BLaER1 (cell line): Measurements from ENCODE around the gene H1-8.

Experiments used
- H3K27ac ChIP-seq: shearing (Covaris generic); formaldehyde crosslinking; 2 replicates; pipeline ENCODE4 v1.8.1; 2022
- H3K27me3 ChIP-seq: shearing (Covaris generic); formaldehyde crosslinking; 2 replicates; pipeline ENCODE4 v1.8.1; 2022
- H3K36me3 ChIP-seq: shearing (Covaris generic); formaldehyde crosslinking; 2 replicates; pipeline ENCODE4 v1.8.1; 2022
- H3K4me1 ChIP-seq: shearing (Covaris generic); formaldehyde crosslinking; 2 replicates; pipeline ENCODE4 v1.8.1; 2022
- H3K4me2 ChIP-seq: shearing (Covaris generic); formaldehyde crosslinking; 2 replicates; pipeline ENCODE4 v1.8.1; 2022
- H3K4me3 ChIP-seq: shearing (Covaris generic); formaldehyde crosslinking; 2 replicates; pipeline ENCODE4 v1.8.1; 2022
- H3K9ac ChIP-seq: shearing (Covaris generic); formaldehyde crosslinking; 2 replicates; pipeline ENCODE4 v1.8.1; 2022
- H3K9me3 ChIP-seq: shearing (Covaris generic); formaldehyde crosslinking; 2 replicates; pipeline ENCODE4 v1.8.1; 2022
- H4K20me1 ChIP-seq: shearing (Covaris generic); formaldehyde crosslinking; 2 replicates; pipeline ENCODE4 v1.8.1; 2022
- Cebpa-rat ChIP-seq: shearing (Covaris generic); IDR thresholded peaks from 2 replicates; pipeline ENCODE4 v1.8.1; 2022

Gene H1-8

DNA sequence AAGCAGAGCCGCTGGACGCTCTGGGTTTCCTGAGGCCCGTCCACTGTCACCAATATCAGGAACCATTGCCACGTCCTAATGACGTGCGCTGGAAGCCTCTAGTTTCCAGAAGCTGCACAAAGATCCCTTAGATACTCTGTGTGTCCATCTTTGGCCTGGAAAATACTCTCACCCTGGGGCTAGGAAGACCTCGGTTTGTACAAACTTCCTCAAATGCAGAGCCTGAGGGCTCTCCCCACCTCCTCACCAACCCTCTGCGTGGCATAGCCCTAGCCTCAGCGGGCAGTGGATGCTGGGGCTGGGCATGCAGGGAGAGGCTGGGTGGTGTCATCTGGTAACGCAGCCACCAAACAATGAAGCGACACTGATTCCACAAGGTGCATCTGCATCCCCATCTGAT, 11.3 kb upstream of the H1-8 start:
- TF ChIP-seq Cebpa-rat: no peak
- no peaks in the 10 kb centered on the region for H3K36me3 ChIP-seq
- no peak overlapping the region for H3K4me2 ChIP-seq
- 0 out of 2 replicates have a peak, but pooled peaks cover 5% of the 10 kb centered on the region for H3K4me1 ChIP-seq
- H3K9ac ChIP-seq: no peak overlapping the region
- H3K27me3 ChIP-seq: no peaks in the 10 kb centered on the region
- H3K4me3 ChIP-seq: no peak overlapping the region
- no peaks in the 10 kb centered on the region for H4K20me1 ChIP-seq
- no peaks in the 10 kb centered on the region for H3K9me3 ChIP-seq
- H3K27ac ChIP-seq: no peak overlapping the region

DNA sequence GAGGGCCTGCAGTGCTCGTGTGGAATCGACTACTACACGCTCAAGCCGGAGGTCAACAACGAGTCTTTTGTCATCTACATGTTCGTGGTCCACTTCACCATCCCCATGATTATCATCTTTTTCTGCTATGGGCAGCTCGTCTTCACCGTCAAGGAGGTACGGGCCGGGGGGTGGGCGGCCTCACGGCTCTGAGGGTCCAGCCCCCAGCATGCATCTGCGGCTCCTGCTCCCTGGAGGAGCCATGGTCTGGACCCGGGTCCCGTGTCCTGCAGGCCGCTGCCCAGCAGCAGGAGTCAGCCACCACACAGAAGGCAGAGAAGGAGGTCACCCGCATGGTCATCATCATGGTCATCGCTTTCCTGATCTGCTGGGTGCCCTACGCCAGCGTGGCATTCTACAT, 10.7 kb upstream of the H1-8 start:
- Histone ChIP-seq H3K4me3 (no peak overlapping the region), H3K9ac (no peak overlapping the region), H3K27me3 (no peaks in the 10 kb centered on the region), H3K27ac (no peak overlapping the region), H4K20me1 (no peaks in the 10 kb centered on the region), H3K36me3 (no peaks in the 10 kb centered on the region), H3K4me2 (no peak overlapping the region), H3K4me1 (0 out of 2 replicates have a peak, but pooled peaks cover 5% of the 10 kb centered on the region), H3K9me3 (no peaks in the 10 kb centered on the region)
- TF ChIP-seq Cebpa-rat: no peak

DNA sequence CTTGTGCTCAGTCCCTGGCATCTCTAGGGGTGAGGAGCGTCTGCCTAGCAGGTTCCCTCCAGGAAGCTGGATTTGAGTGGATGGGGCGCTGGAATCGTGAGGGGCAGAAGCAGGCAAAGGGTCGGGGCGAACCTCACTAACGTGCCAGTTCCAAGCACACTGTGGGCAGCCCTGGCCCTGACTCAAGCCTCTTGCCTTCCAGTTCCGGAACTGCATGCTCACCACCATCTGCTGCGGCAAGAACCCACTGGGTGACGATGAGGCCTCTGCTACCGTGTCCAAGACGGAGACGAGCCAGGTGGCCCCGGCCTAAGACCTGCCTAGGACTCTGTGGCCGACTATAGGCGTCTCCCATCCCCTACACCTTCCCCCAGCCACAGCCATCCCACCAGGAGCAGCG, 9.6 kb upstream of the H1-8 start:
- no peak for TF ChIP-seq Cebpa-rat
- no peaks in the 10 kb centered on the region for H3K27me3 ChIP-seq
- H3K36me3 ChIP-seq: no peaks in the 10 kb centered on the region
- no peak overlapping the region for H3K4me3 ChIP-seq
- H3K27ac ChIP-seq: no peak overlapping the region
- H3K9me3 ChIP-seq: no peaks in the 10 kb centered on the region
- no peak overlapping the region for H3K9ac ChIP-seq
- H3K4me1 ChIP-seq: peaks cover 9% of the 10 kb centered on the region; the same call in 1 of the 2 replicates
- H4K20me1 ChIP-seq: no peaks in the 10 kb centered on the region
- H3K4me2 ChIP-seq: no peak overlapping the region

DNA sequence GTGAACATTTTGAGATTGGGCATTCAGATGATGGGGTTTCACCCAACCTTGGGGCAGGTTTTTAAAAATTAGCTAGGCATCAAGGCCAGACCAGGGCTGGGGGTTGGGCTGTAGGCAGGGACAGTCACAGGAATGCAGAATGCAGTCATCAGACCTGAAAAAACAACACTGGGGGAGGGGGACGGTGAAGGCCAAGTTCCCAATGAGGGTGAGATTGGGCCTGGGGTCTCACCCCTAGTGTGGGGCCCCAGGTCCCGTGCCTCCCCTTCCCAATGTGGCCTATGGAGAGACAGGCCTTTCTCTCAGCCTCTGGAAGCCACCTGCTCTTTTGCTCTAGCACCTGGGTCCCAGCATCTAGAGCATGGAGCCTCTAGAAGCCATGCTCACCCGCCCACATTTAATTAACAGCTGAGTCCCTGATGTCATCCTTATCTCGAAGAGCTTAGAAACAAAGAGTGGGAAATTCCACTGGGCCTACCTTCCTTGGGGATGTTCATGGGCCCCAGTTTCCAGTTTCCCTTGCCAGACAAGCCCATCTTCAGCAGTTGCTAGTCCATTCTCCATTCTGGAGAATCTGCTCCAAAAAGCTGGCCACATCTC, 8.4 kb upstream of the H1-8 start:
- Histone ChIP-seq H3K36me3 (no peaks in the 10 kb centered on the region), H3K4me1 (peaks cover 13% of the 10 kb centered on the region; the same call in 1 of the 2 replicates), H4K20me1 (no peaks in the 10 kb centered on the region), H3K9ac (no peak overlapping the region), H3K27me3 (no peaks in the 10 kb centered on the region), H3K9me3 (no peaks in the 10 kb centered on the region), H3K27ac (no peak overlapping the region), H3K4me3 (no peak overlapping the region), H3K4me2 (no peak overlapping the region)
- no peak for TF ChIP-seq Cebpa-rat

DNA sequence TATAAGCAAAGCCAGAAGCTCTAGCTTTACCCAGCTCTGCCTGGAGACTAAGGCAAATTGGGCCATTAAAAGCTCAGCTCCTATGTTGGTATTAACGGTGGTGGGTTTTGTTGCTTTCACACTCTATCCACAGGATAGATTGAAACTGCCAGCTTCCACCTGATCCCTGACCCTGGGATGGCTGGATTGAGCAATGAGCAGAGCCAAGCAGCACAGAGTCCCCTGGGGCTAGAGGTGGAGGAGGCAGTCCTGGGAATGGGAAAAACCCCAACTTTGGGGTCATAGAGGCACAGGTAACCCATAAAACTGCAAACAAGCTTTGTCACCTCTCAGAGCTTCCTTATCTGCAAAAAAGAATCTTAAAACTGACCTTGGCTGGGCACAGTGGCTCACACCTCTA, 7.9 kb upstream of the H1-8 start:
- no peaks in the 10 kb centered on the region for H3K27me3 ChIP-seq
- no peaks in the 10 kb centered on the region for H3K9me3 ChIP-seq
- no peaks in the 10 kb centered on the region for H4K20me1 ChIP-seq
- peaks cover 13% of the 10 kb centered on the region; the same call in 1 of the 2 replicates for H3K4me1 ChIP-seq
- no peak overlapping the region for H3K4me3 ChIP-seq
- no peak overlapping the region for H3K27ac ChIP-seq
- no peak overlapping the region for H3K9ac ChIP-seq
- no peak for TF ChIP-seq Cebpa-rat
- H3K36me3 ChIP-seq: no peaks in the 10 kb centered on the region
- H3K4me2 ChIP-seq: no peak overlapping the region

DNA sequence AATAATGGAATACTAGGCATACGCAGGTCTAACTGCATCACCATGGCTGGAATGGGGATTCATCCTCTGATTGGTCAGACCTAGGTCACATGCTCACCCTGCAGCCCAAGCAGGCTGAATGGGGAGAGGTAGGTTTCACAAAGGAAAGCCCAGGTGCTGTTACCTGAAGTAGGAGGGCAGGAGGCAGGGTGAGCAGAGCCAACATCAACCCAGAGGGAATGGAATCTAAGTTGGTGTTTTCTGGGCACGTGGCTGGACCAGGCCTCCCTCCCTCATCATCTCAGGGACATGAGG, 6.7 kb upstream of the H1-8 start:
- H3K4me2 ChIP-seq: no peak overlapping the region
- TF ChIP-seq Cebpa-rat: no peak
- no peaks in the 10 kb centered on the region for H4K20me1 ChIP-seq
- no peak overlapping the region for H3K27ac ChIP-seq
- H3K4me3 ChIP-seq: no peak overlapping the region
- H3K9me3 ChIP-seq: no peaks in the 10 kb centered on the region
- H3K36me3 ChIP-seq: no peaks in the 10 kb centered on the region
- no peak overlapping the region for H3K9ac ChIP-seq
- peaks cover 13% of the 10 kb centered on the region; the same call in 1 of the 2 replicates for H3K4me1 ChIP-seq
- no peaks in the 10 kb centered on the region for H3K27me3 ChIP-seq

DNA sequence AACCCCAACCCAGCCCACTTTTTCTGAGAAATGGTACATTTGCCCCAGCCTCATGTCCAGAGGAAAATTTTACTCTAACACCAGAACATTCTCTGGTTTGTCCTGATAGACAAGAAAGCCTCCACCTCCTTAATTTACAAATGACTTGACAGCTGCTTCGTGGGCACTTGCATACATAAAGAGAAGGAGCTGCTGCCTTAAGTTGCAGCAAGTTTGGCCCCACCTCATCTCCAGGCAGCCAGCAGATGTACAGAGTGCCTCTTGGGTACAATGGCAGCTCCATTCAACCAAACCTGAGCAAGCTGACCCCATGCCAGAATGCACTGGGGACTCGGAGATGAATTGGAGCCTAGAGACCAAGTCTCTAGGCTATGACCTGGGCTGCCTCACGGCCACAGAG, 6.2 kb upstream of the H1-8 start:
- H3K36me3 ChIP-seq: no peaks in the 10 kb centered on the region
- no peak overlapping the region for H3K9ac ChIP-seq
- H3K4me1 ChIP-seq: peaks cover 13% of the 10 kb centered on the region; the same call in 1 of the 2 replicates
- H4K20me1 ChIP-seq: no peaks in the 10 kb centered on the region
- H3K27me3 ChIP-seq: no peaks in the 10 kb centered on the region
- TF ChIP-seq Cebpa-rat: no peak
- no peak overlapping the region for H3K27ac ChIP-seq
- no peak overlapping the region for H3K4me3 ChIP-seq
- no peaks in the 10 kb centered on the region for H3K9me3 ChIP-seq
- H3K4me2 ChIP-seq: no peak overlapping the region

DNA sequence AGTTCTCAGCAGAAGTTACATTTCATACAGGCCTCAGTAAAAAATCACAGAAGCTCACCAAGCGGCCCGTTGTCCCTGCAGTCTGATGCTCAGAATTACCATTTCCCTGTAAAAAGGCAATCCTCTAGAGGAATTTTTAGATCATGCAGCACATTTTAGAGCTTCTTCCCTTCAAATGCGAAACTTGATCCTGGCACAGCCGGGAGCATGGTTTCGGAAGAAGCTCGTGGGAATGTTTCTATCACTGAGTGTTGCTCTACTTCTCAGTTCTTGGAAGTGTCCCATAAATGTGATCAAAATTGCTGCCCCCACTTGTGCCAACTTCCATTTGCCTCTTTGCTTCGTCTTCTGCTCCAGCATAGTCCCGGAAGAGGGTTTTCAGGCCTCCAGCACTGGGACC, 3.8 kb upstream of the H1-8 start:
- H3K9ac ChIP-seq: no peak overlapping the region
- H3K4me2 ChIP-seq: no peak overlapping the region
- H3K27ac ChIP-seq: no peak overlapping the region

DNA sequence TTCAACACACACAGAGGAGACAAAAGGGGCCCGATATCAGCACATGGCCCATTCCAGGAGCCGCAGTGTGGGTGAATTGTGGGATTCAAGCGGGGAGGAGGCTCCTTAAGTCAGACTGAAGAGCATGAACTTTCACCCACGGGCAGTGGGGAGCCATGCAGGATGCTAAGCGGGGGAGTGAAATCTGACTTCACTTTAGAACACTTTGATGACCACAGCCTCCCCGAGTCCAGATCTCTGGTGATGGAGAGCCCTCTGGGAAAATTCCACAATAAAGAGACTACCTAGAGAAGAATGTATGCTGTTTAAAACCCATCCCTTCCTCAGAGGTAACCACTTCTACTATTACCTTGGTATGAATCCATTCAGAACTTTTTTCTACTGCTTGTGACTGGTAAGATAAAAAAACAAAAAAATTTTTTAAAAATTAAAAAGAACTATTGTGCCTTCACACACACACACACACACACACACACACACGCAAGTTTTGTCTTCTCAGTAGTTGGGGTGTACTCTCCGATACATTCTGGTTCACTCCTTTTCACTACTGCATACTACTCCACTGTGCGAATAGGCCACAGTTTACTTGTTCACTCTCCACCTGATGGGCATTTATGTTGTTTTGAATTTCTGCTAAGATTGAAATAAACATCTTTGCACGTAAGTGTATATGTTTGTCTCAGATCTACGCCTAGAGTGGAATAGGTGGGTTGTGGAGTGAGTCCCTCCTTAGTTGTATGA, 2.0 kb upstream of the H1-8 start:
- H3K27me3 ChIP-seq: no peaks in the 10 kb centered on the region

More for the DNA sequence above, 3.8 kb upstream of the H1-8 start:
- Histone ChIP-seq H3K9me3 (no peaks in the 10 kb centered on the region), H3K27me3 (no peaks in the 10 kb centered on the region), H3K4me1 (peaks cover 13% of the 10 kb centered on the region; the same call in 1 of the 2 replicates), H3K36me3 (no peaks in the 10 kb centered on the region), H4K20me1 (no peaks in the 10 kb centered on the region), H3K4me3 (no peak overlapping the region)
- TF ChIP-seq Cebpa-rat: no peak

DNA sequence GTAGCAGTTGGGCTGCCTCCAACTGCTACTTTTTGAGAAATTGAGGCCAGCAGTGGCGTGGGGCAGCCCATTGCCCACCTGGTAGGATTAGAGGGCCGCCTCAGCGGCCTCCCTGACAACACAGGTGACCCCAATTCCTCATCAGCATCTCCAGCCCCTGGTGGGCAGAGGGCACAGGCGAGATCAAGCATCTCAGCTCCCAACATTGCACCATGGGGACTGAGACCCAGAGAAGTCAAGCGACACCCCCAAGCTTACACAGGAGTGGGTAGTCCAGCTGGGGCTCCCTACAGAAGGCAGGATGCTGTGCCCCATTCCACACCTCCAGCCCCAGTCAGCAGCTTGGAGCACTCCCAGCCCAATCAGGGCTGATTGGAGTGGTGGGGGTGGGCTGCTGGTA, 228 bp upstream of the H1-8 start:
- no peaks in the 10 kb centered on the region for H4K20me1 ChIP-seq

More for the DNA sequence above, 2.0 kb upstream of the H1-8 start:
- Histone ChIP-seq H3K9ac (no peak overlapping the region), H3K36me3 (no peaks in the 10 kb centered on the region), H3K4me3 (no peak overlapping the region), H3K4me1 (peaks cover 8% of the 10 kb centered on the region; the same call in 1 of the 2 replicates), H3K9me3 (no peaks in the 10 kb centered on the region), H3K4me2 (no peak overlapping the region), H4K20me1 (no peaks in the 10 kb centered on the region), H3K27ac (no peak overlapping the region)
- TF ChIP-seq Cebpa-rat: no peak

More for the DNA sequence above, 228 bp upstream of the H1-8 start:
- no peak overlapping the region for H3K4me2 ChIP-seq
- H3K4me3 ChIP-seq: no peak overlapping the region
- H3K27me3 ChIP-seq: no peaks in the 10 kb centered on the region
- H3K9me3 ChIP-seq: no peaks in the 10 kb centered on the region
- H3K36me3 ChIP-seq: no peaks in the 10 kb centered on the region
- H3K4me1 ChIP-seq: peaks cover 8% of the 10 kb centered on the region; the same call in 1 of the 2 replicates
- no peak for TF ChIP-seq Cebpa-rat
- H3K27ac ChIP-seq: no peak overlapping the region
- no peak overlapping the region for H3K9ac ChIP-seq
